Endothelial cell of umbilical vein (primary cell): ENCODE results near the gene REEP1. TPM values are rescaled to one million over a fixed set of nuclear protein-coding genes. Genes with fewer than 3 reads are reported as not detected.

Experiments
- BruUV-seq: library from RNA; stranded (reverse); fragments of 400-500 nt; replicated peaks from 2 replicates; lab custom pipeline; 2021; lab: Mats Ljungman, UMichigan
- CTCF ChIA-PET: fragments of 300-600, 350-600 bp; sonication (Branson Sonifier 250); formaldehyde crosslinking; loops from one replicate; lab custom pipeline; 2021; ENCODE audit warnings: antibody characterized with exemption, inconsistent platforms; lab: Charles Lee
- POLR2A ChIA-PET: fragments of 300-600, 350-600 bp; sonication (Branson Sonifier 250); formaldehyde crosslinking; loops from one replicate; lab custom pipeline; 2021; ENCODE audit warnings: antibody characterized with exemption, inconsistent platforms; lab: Charles Lee
- DNase-seq: peaks from one replicate; pipeline ENCODE4 v3.0.0-alpha.2; 2011; ENCODE audit warnings: low read depth, low spot score
- FAIRE-seq: peaks from 2 replicates; lab custom pipeline; 2011; peaks lifted over from hg19 to GRCh38; lab: Jason Lieb, UNC
- H2AFZ ChIP-seq: 2 replicates; pipeline ENCODE4 v1.6.0; 2012; ENCODE audit warnings: low read depth, low read length, control low read depth, inconsistent platforms
- H3K27ac ChIP-seq: 2 replicates; pipeline ENCODE4 v1.5.1; 2011; ENCODE audit warnings: low read depth, mild to moderate bottlenecking, control low read depth, low read length, moderate library complexity; ENCODE audit not compliant: insufficient read depth
- H3K27me3 ChIP-seq, 2 experiments: 2 replicates each; pipeline versions ENCODE4 v1.6.0 to v1.6.1; 2011; ENCODE audit warnings: low read length in 2 of 2, mixed read lengths in 1 of 2; ENCODE audit not compliant: control insufficient read depth in 2 of 2, insufficient read depth in 2 of 2
- H3K36me3 ChIP-seq, 2 experiments: 2 replicates in 1 of 2; 3 replicates in 1 of 2; pipeline ENCODE4 v1.5.1; 2011; ENCODE audit warnings: low read length in 2 of 2, mild to moderate bottlenecking in 1 of 2, moderate library complexity in 1 of 2; ENCODE audit not compliant: control insufficient read depth in 2 of 2, insufficient read depth in 2 of 2; ENCODE audit errors: extremely low read depth in 1 of 2
- H3K4me1 ChIP-seq: 3 replicates; pipeline ENCODE4 v1.5.1; 2011; ENCODE audit warnings: mild to moderate bottlenecking, low read length; ENCODE audit not compliant: control insufficient read depth, insufficient read depth; ENCODE audit errors: extremely low read depth
- H3K4me2 ChIP-seq: 2 replicates; pipeline ENCODE4 v1.6.1; 2011; ENCODE audit warnings: low read length, control low read depth, mixed read lengths; ENCODE audit not compliant: insufficient read depth
- H3K4me3 ChIP-seq, 3 experiments: fragments of 200-600 bp in 1 of 3; sonication (generic), shearing (Covaris generic) in 1 of 3; replicated peaks in 1 of 3; 2 replicates each; pipeline ENCODE4 v1.5.1; 2011 to 2016; ENCODE audit warnings: control low read depth in 3 of 3, low read length in 3 of 3, mild to moderate bottlenecking in 2 of 3, inconsistent platforms in 1 of 3, low read depth in 1 of 3, moderate library complexity in 1 of 3; ENCODE audit not compliant: insufficient read depth in 1 of 3
- H3K79me2 ChIP-seq: 2 replicates; pipeline ENCODE4 v1.6.0; 2012; ENCODE audit warnings: low read length, inconsistent platforms; ENCODE audit not compliant: control insufficient read depth, insufficient read depth
- H3K9ac ChIP-seq: replicated peaks from 2 replicates; pipeline ENCODE3; 2011; ENCODE audit warnings: low read length, control low read depth; ENCODE audit not compliant: insufficient read depth; ENCODE audit errors: extremely low read depth
- H3K9me1 ChIP-seq: replicated peaks from 3 replicates; pipeline ENCODE4 v1.6.0; 2011; ENCODE audit warnings: mild to moderate bottlenecking, low read length; ENCODE audit not compliant: control insufficient read depth, insufficient read depth; ENCODE audit errors: extremely low read depth
- H3K9me3 ChIP-seq: replicated peaks from 2 replicates; pipeline ENCODE4 v1.5.1; 2012; ENCODE audit warnings: low read length, inconsistent platforms; ENCODE audit not compliant: control insufficient read depth, insufficient read depth
- H4K20me1 ChIP-seq: replicated peaks from 2 replicates; pipeline ENCODE3; 2011; ENCODE audit warnings: mild to moderate bottlenecking, low read length; ENCODE audit not compliant: control insufficient read depth, insufficient read depth; ENCODE audit errors: extremely low read depth
- EZH2 ChIP-seq: IDR thresholded peaks from 2 replicates; pipeline ENCODE4 v1.6.1; 2012; ENCODE audit warnings: borderline replicate concordance, low read depth, mild to moderate bottlenecking, moderate library complexity, low read length, inconsistent platforms; ENCODE audit not compliant: severe bottlenecking
- FOS ChIP-seq: IDR thresholded peaks from 2 replicates; pipeline ENCODE4 v1.6.1; 2011; ENCODE audit warnings: mild to moderate bottlenecking, low read length, moderate library complexity, borderline replicate concordance; ENCODE audit not compliant: insufficient read depth
- GATA2 ChIP-seq: IDR thresholded peaks from 2 replicates; pipeline ENCODE4 v1.7.0; 2011; ENCODE audit warnings: low read depth, mild to moderate bottlenecking, moderate library complexity, mixed read lengths, low read length; ENCODE audit not compliant: insufficient read length, insufficient read depth
- JUN ChIP-seq: IDR thresholded peaks from 2 replicates; pipeline ENCODE4 v1.6.1; 2011; ENCODE audit warnings: borderline replicate concordance, low read depth; ENCODE audit not compliant: insufficient read length, insufficient read depth
- MYC ChIP-seq: IDR thresholded peaks from one replicate; pipeline ENCODE4 v1.6.1; 2011; ENCODE audit warnings: mild to moderate bottlenecking, low read depth, low read length
- POLR2A ChIP-seq: IDR thresholded peaks from 2 replicates; pipeline ENCODE4 v1.6.1; 2012; ENCODE audit warnings: low read depth, mild to moderate bottlenecking, control low read depth, low read length
- POLR2AphosphoS5 ChIP-seq: IDR thresholded peaks from 2 replicates; pipeline ENCODE4 v1.6.1; 2012; ENCODE audit warnings: low read depth, mild to moderate bottlenecking, control low read depth, low read length, moderate library complexity; ENCODE audit not compliant: insufficient read depth
- dilution Hi-C: fragments of 300-500 bp; cut with MboI; formaldehyde crosslinking; loops from one replicate; pipeline ENCODE4 v1.15.0; 2019; ENCODE audit warnings: low sequenced_read_pairs; ENCODE audit not compliant: extremely low pct_ligation_motif_present
- intact Hi-C: fragments of 100-400 bp; cut with micrococcal nuclease; formaldehyde crosslinking; loops from one replicate; pipeline ENCODE4 v1.10.0; 2022
- polyA plus RNA-seq, 4 experiments: library from polyadenylated mRNA; depleted of rRNA in 3 of 4; stranded (reverse) in 3 of 4; unstranded in 1 of 4; fragments of >200 nt; gene quantifications; 2 replicates each; pipeline versions ENCODE4 v1.2.1 to v1.2.3, GENCODE V29; 2011 to 2012; ENCODE audit warnings: missing spikeins in 1 of 4
- total RNA-seq: library from RNA; stranded (reverse); gene quantifications from 2 replicates; pipeline ENCODE4 v1.2.3, GENCODE V29; 2021
- TF ChIP-seq, protein P1 (sequence below): IDR thresholded peaks from 2 replicates; pipeline ENCODE4 v1.6.1; 2011; ENCODE audit not compliant: insufficient read depth, insufficient read length
- TF ChIP-seq, protein P2 (sequence below), 2 donors: IDR thresholded peaks; 1 replicate in 1 of 2; 2 replicates in 1 of 2; pipeline ENCODE4 v1.5.1; 2011; ENCODE audit warnings: low read length in 2 of 2, mild to moderate bottlenecking in 2 of 2, moderate library complexity in 2 of 2, control low read depth in 1 of 2, inconsistent platforms in 1 of 2, low read depth in 1 of 2; ENCODE audit not compliant: insufficient read depth in 1 of 2; ENCODE audit errors: extremely low read depth in 1 of 2

REEP1 gene
- total and polyA plus RNA-seq, 2 donors (not counting 3 experiments of a cell fraction or from before 2014, with no cell fraction given): 0.11 to 0.53 TPM

DNA sequence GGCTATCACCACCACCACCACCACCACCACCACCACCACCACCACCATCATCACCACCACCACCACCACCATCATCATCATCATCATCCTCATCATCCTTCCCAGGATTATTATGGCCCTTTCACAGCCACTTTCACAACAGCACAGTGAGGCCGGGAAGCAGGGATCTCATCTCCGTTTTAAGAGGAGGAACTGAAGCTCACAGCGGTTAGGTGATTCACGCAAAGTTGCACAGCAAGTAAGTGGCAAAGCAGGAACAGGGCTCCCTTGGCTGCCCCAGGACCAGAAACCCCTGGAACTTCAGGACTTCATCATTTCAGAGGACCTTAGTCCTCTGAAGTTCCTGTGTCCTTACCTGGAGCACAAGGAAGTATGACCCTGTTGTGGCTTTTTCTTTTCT, 111.4 kb downstream of the REEP1 start:
- intact Hi-C loops: no loop called here
- FAIRE-seq (no peak), DNase-seq (no peak)
- Histone ChIP-seq H3K9me1 (no peaks in the 10 kb centered on the region), H4K20me1 (no peaks in the 10 kb centered on the region), H3K36me3 (no peaks in the 10 kb centered on the region), H3K27ac (no peak overlapping the region), H2AFZ (no peak overlapping the region), H3K4me3 (no peak overlapping the region), H3K4me2 (no peak overlapping the region), H3K9ac (no peak overlapping the region), H3K27me3 (no peaks in the 10 kb centered on the region), H3K4me1 (peaks cover 7% of the 10 kb centered on the region), H3K9me3 (no peaks in the 10 kb centered on the region), H3K79me2 (no peaks in the 10 kb centered on the region)
- CTCF ChIA-PET: interaction anchor here (1.1 to 2.1 kb wide), 7 partner anchors 11 to 149 kb away, joined by 4 to 13 read pairs (median 6); no protein-coding TSS in a partner anchor
- POLR2A ChIA-PET: interaction anchor here (1.0 kb wide), 1 partner anchor 216 kb away, joined by 3 read pairs; the partner anchor contains the start of gene KDM3A
- TF ChIP-seq POLR2A (no peak), EZH2 (no peak), FOS (no peak), POLR2AphosphoS5 (no peak), JUN (no peak), MYC (no peak), GATA2 (no peak)
- TF ChIP-seq, protein P1, sequence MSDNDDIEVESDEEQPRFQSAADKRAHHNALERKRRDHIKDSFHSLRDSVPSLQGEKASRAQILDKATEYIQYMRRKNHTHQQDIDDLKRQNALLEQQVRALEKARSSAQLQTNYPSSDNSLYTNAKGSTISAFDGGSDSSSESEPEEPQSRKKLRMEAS: no peak
- TF ChIP-seq, protein P2, sequence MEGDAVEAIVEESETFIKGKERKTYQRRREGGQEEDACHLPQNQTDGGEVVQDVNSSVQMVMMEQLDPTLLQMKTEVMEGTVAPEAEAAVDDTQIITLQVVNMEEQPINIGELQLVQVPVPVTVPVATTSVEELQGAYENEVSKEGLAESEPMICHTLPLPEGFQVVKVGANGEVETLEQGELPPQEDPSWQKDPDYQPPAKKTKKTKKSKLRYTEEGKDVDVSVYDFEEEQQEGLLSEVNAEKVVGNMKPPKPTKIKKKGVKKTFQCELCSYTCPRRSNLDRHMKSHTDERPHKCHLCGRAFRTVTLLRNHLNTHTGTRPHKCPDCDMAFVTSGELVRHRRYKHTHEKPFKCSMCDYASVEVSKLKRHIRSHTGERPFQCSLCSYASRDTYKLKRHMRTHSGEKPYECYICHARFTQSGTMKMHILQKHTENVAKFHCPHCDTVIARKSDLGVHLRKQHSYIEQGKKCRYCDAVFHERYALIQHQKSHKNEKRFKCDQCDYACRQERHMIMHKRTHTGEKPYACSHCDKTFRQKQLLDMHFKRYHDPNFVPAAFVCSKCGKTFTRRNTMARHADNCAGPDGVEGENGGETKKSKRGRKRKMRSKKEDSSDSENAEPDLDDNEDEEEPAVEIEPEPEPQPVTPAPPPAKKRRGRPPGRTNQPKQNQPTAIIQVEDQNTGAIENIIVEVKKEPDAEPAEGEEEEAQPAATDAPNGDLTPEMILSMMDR (IDR thresholded peaks at IDR 0.05; ENCODE audit: extremely low read depth in 1 of 2, insufficient read depth in 1 of 2, low read depth in 1 of 2, low read length in 2 of 2): no peak
- BruUV-seq: no TSS peak
- dilution Hi-C loops: no loop called here
